ENCODE measurements around the gene ECI1. TPM values are rescaled to one million over a fixed set of nuclear protein-coding genes. Genes with fewer than 3 reads are reported as not detected.

The ECI1 gene
- total and polyA plus RNA-seq, 2 of the 13 experiments (the other 11 are each of a cell fraction or from before 2014, with no cell fraction given) = 82.0 to 102 TPM

GRCh38 chr16:2238838-2239675 is 12.3 kb downstream of the ECI1 start:
- ChIA-PET POLR2A (interaction anchor here (0.9 to 3.5 kb wide), 5 partner anchors 12 to 84 kb away, joined by 3 to 16 read pairs (median 4); partner anchors contain the start of genes ECI1, PGP and TRAF7), CTCF (ENCODE audit: low intra/inter-chr PET ratio, low total read pairs) (no interaction called here)
- WGBS (ENCODE audit: low lambda C conversion rate) = 17% methylated on average over 1 of the region's 15 CpGs
- H3K4me3 ChIP-seq (replicated peaks in 1 of 3; ENCODE audit: insufficient read depth in 1 of 3, low read depth in 2 of 3, low read length in 3 of 3) = no peak overlapping the region
- H3K36me3 ChIP-seq (replicated peaks in 1 of 2; ENCODE audit: control insufficient read depth in 1 of 2, insufficient read depth in 2 of 2, low read length in 2 of 2) = peaks cover 6 to 23% of the 10 kb centered on the region in 2 experiments; a peak in 4 of 5 replicates
- intact Hi-C loops (cut with micrococcal nuclease; ENCODE audit: unreplicated experiment) (no loop called here), in situ Hi-C loops (cut with HindIII; ENCODE audit: extremely low pct_ligation_motif_present, low pct_unique_long_range_greater_than_20kb) (no loop called here)
- BruUV-seq (replicated peaks) = no TSS peak
- FAIRE-seq = no peak
- H3K4me1 ChIP-seq (ENCODE audit: insufficient read depth, low read length) = peaks cover 31% of the 10 kb centered on the region
- peak overlapping the region; percentile 37 for H3K27ac ChIP-seq (ENCODE audit: extremely low read length, insufficient read depth, low read length)
- H3K9ac ChIP-seq (ENCODE audit: insufficient read depth, low read depth, low read length) = no peak overlapping the region
- no peaks in the 10 kb centered on the region for H3K79me2 ChIP-seq (ENCODE audit: insufficient read depth, low read length)
- H3K4me2 ChIP-seq (ENCODE audit: low read depth, low read length) = no peak overlapping the region
- peak; percentile 42 for ATAC-seq
- H2AFZ ChIP-seq (ENCODE audit: low read length) = no peak overlapping the region
- no peaks in the 10 kb centered on the region for H3K9me3 ChIP-seq (ENCODE audit: low read length)
- H4K20me1 ChIP-seq (ENCODE audit: insufficient read depth, low read length) = 0 out of 2 replicates have a peak, but pooled peaks cover 2% of the 10 kb centered on the region
- no peaks in the 10 kb centered on the region for H3K27me3 ChIP-seq (ENCODE audit: control insufficient read depth in 1 of 2, insufficient read depth in 2 of 2, low read length in 2 of 2)
- DNase-seq (ENCODE audit: low spot score) = no peak
- TF ChIP-seq AGO2 (optimal IDR thresholded peaks at IDR 0.05; ENCODE audit: low read depth, low read length) (peak; percentile 72), KDM2A (CRISPR knock-in tag; IDR thresholded peaks at IDR 0.05; ENCODE audit: borderline replicate concordance, low read depth) (no peak), SETDB1 (CRISPR knock-in tag; IDR thresholded peaks at IDR 0.05; ENCODE audit: borderline replicate concordance) (no peak), ZNF891 (CRISPR knock-in tag; IDR thresholded peaks at IDR 0.05) (no peak), ZNF430 (CRISPR knock-in tag; IDR thresholded peaks at IDR 0.05) (no peak), TOPORS (CRISPR knock-in tag; IDR thresholded peaks at IDR 0.05) (0 out of 2 replicates have a peak, but pooled peaks have one; percentile 51), HOXA9 (CRISPR knock-in tag; IDR thresholded peaks at IDR 0.05; ENCODE audit: borderline replicate concordance) (no peak), POGK (CRISPR knock-in tag; conservative IDR thresholded peaks at IDR 0.05) (no peak), ATF2 (CRISPR knock-in tag; IDR thresholded peaks at IDR 0.05) (no peak), TIGD3 (CRISPR knock-in tag; IDR thresholded peaks at IDR 0.05; ENCODE audit: borderline replicate concordance) (no peak), WIZ (CRISPR knock-in tag; IDR thresholded peaks at IDR 0.05) (no peak), CAMTA2 (CRISPR knock-in tag; IDR thresholded peaks at IDR 0.05; ENCODE audit: borderline replicate concordance) (no peak), ZHX1 (CRISPR knock-in tag; IDR thresholded peaks at IDR 0.05; ENCODE audit: low read depth) (0 out of 2 replicates have a peak, but pooled peaks have one; percentile 32), HNF4A (CRISPR knock-in tag; IDR thresholded peaks at IDR 0.05) (peak; percentile 6; the same call in 1 of the 2 replicates), PHF5A (CRISPR knock-in tag; IDR thresholded peaks at IDR 0.05; ENCODE audit: low read depth, unreplicated experiment) (no peak), SOX5 (CRISPR knock-in tag; IDR thresholded peaks at IDR 0.05; ENCODE audit: borderline replicate concordance) (no peak)

All from HepG2 (cell line).